Psoas muscle (tissue), 8 donors: ENCODE results near the gene KDM5C. TPM values are rescaled to one million over a fixed set of nuclear protein-coding genes. Genes with fewer than 3 reads are reported as not detected.

Experiments
- ATAC-seq, 4 donors: fragments of 200-7000 bp; cut with Tn5 transposase; one replicate each; pipeline ENCODE4 v1.9.1; 2020; ENCODE audit warnings: moderate library complexity in 3 of 4, mild to moderate bottlenecking in 2 of 4
- DNase-seq, 2 donors: peaks; one replicate each; pipeline ENCODE4 v3.0.0-alpha.2; 2020
- H3K27ac ChIP-seq: fragments of 200-600 bp; one replicate; pipeline ENCODE4 v1.8.0; 2022
- H3K27me3 ChIP-seq, 3 donors: fragments of 200-600 bp in 1 of 3; one replicate each; pipeline versions ENCODE4 v1.6.1 to v1.8.0; 2013 to 2022; ENCODE audit warnings: low read length in 2 of 3, mild to moderate bottlenecking in 2 of 3, moderate library complexity in 1 of 3; ENCODE audit not compliant: insufficient read depth in 3 of 3
- H3K36me3 ChIP-seq, 2 donors: fragments of 200-600 bp in 1 of 2; one replicate each; pipeline versions ENCODE4 v1.6.1 to v1.8.0; 2013 to 2022; ENCODE audit warnings: low read depth in 1 of 2, mild to moderate bottlenecking in 1 of 2, moderate library complexity in 1 of 2; ENCODE audit not compliant: insufficient read depth in 1 of 2
- H3K4me1 ChIP-seq: fragments of 200-600 bp; one replicate; pipeline ENCODE4 v1.8.0; 2022
- H3K4me3 ChIP-seq: fragments of 200-600 bp; one replicate; pipeline ENCODE4 v1.8.0; 2022; ENCODE audit warnings: mild to moderate bottlenecking
- H3K9me3 ChIP-seq: fragments of 200-600 bp; one replicate; pipeline ENCODE4 v1.8.0; 2022
- WGBS, 3 donors: extraction: QIAGEN DNeasy Blood & Tissue Kit; methylation state at CpG; one replicate each; pipeline versions ENCODE4 v1.1.6 to v1.1.7; 2013; 5-methylcytosine and 5-hydroxymethylcytosine counted together
- intact Hi-C, 2 donors: fragments of 100-400 bp; cut with DNase I; formaldehyde crosslinking; loops; one replicate each; pipeline versions ENCODE4 v1.11.0 to v1.14.2; 2022
- polyA plus RNA-seq, 3 donors: library from polyadenylated mRNA; stranded (reverse); fragments of 200-250 nt; gene quantifications; one replicate each; pipeline ENCODE4 v1.2.3, GENCODE V29; 2013
- total RNA-seq, 4 donors: library from RNA; stranded (reverse); fragmentation: NEBNext Ultra II Directional in 2 of 4; extraction: Animal tissue kit (Norgen Biotek cat#: 25700) in 2 of 4; gene quantifications; one replicate each; pipeline versions ENCODE4 v1.2.1 to v1.2.4, GENCODE V29; 2021 to 2023
- TF ChIP-seq, protein P1 (sequence below): fragments of 200-600 bp; IDR thresholded peaks from one replicate; pipeline ENCODE4 v1.8.0; 2022; ENCODE audit warnings: antibody characterized with exemption
- donor health status: healthy with polysubstance abuse.
- donor health status: DM: no; HTN: no; CAD: no; lungs with moderate emphysema.
- donor health status: Bipolar disorder and iron deficiency.
- donor health status: healthy.
- donor health status: DM: yes; HTN: yes; CAD: no.
- donor health status: DM: no; HTN: no; CAD: no.
- donor health status: DM: no; HTN: no; CAD: no.
- donor health status: DM: yes; HTN: yes; CAD: no.

The KDM5C gene
- total and polyA plus RNA-seq, 7 donors = 22.4 to 119 (median 62.2) TPM

GRCh38 chrX:53233536-53233935 is 8.5 kb upstream of the KDM5C start:
- DNase-seq (no peak), ATAC-seq (no peak)
- Histone ChIP-seq H3K27ac (no peak overlapping the region), H3K27me3 (peaks cover 0 to 25% (median 0%) of the 10 kb centered on the region in 3 donors), H3K36me3 (peaks cover 0 to under 1% of the 10 kb centered on the region in 2 donors), H3K4me1 (no peaks in the 10 kb centered on the region), H3K9me3 (no peaks in the 10 kb centered on the region), H3K4me3 (no peak overlapping the region)
- WGBS, 3 donors = 77 to 84% (median 81%) methylated on average over 6 to 9 of the region's 9 CpGs
- intact Hi-C loops = no loop called here
- TF ChIP-seq, protein P1, sequence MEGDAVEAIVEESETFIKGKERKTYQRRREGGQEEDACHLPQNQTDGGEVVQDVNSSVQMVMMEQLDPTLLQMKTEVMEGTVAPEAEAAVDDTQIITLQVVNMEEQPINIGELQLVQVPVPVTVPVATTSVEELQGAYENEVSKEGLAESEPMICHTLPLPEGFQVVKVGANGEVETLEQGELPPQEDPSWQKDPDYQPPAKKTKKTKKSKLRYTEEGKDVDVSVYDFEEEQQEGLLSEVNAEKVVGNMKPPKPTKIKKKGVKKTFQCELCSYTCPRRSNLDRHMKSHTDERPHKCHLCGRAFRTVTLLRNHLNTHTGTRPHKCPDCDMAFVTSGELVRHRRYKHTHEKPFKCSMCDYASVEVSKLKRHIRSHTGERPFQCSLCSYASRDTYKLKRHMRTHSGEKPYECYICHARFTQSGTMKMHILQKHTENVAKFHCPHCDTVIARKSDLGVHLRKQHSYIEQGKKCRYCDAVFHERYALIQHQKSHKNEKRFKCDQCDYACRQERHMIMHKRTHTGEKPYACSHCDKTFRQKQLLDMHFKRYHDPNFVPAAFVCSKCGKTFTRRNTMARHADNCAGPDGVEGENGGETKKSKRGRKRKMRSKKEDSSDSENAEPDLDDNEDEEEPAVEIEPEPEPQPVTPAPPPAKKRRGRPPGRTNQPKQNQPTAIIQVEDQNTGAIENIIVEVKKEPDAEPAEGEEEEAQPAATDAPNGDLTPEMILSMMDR = no peak

- Histone ChIP-seq H3K4me3 (no peak overlapping the region), H3K27me3 (peaks cover 0 to 21% (median 0%) of the 10 kb centered on the region in 3 donors), H3K36me3 (no peaks in the 10 kb centered on the region), H3K27ac (no peak overlapping the region), H3K4me1 (no peaks in the 10 kb centered on the region), H3K9me3 (no peaks in the 10 kb centered on the region)
- TF ChIP-seq, protein P1 = no peak
- DNase-seq = no peak
- ATAC-seq = no peak
- intact Hi-C loops = no loop called here
- 74 to 88% (median 87%) methylated on average over 3 to 5 of the region's 5 CpGs for WGBS, 3 donors
These were observed 5.1 kb upstream of the KDM5C start for GRCh38 chrX:53230116-53230515.

DNA sequence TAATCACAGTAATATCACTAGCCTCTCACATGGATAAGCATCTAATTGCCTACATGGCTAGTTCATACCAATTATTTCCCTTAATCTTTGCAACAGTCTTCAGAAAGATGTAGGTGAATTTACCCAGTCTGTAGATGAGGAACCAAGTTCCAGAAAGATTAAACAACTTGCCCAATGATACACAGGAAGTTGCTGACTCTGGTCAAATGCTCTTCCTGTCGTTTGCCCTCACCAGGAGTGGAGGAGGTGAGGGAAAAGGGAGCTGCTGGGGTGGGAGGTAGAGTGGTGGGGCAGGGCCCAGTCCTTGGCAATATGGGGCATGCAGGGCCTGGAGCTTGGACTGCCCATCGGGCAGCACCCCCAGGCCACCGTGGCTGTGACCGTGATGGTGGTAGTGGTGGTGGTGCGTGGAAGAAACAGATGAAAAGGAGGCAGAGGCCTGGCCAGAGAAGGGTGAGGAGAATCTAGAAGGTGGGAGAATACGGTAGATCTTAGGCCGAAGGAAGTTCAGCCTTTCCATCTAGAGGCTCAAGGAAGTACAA is 2.3 kb upstream of the KDM5C start:
- H3K27me3 ChIP-seq = peaks cover 0 to 11% (median 0%) of the 10 kb centered on the region in 3 donors
- no peaks in the 10 kb centered on the region for H3K36me3 ChIP-seq
- H3K4me1 ChIP-seq = peaks cover 12% of the 10 kb centered on the region
- no peak overlapping the region for H3K4me3 ChIP-seq
- intact Hi-C loops = loop anchor here in 1 of 2 donors (10.0 kb wide), 1 partner anchor 142 kb away; the partner anchor contains the start of gene TSPYL2
- TF ChIP-seq, protein P1 = no peak
- DNase-seq (no peak), ATAC-seq (no peak)
- no peak overlapping the region for H3K27ac ChIP-seq
- H3K9me3 ChIP-seq = no peaks in the 10 kb centered on the region
- 79 to 81% (median 80%) methylated on average over 6 to 7 of the region's 7 CpGs for WGBS, 3 donors

GRCh38 chrX:53223955-53224859 is 800 bp downstream of the KDM5C start:
- WGBS, 3 donors = 0 to 1% (median 1%) methylated on average over 20 to 40 of the region's 40 CpGs
- TF ChIP-seq, protein P1 = no peak

More at GRCh38 chrX:53223955-53224859, 800 bp downstream of the KDM5C start:
- peaks cover 2 to 17% of the 10 kb centered on the region in 2 donors for H3K36me3 ChIP-seq
- no peaks in the 10 kb centered on the region for H3K27me3 ChIP-seq
- intact Hi-C loops = loop anchor here (2.0 to 10.0 kb wide), 2 partner anchors 139 to 153 kb away; partner anchors contain the start of gene TSPYL2 (in 1 of the 2)
- DNase-seq = peak in 1 of 2 donors; percentile 67
- peak overlapping the region; percentile 97 for H3K4me3 ChIP-seq
- H3K9me3 ChIP-seq = no peaks in the 10 kb centered on the region
- H3K27ac ChIP-seq = peak overlapping the region; percentile 95
- peak; percentile 57 to 72 (median 68) for ATAC-seq
- H3K4me1 ChIP-seq = peaks cover 20% of the 10 kb centered on the region
